HG03280 (cell line): Measurements from ENCODE around the gene HES6.
A peak's percentile ranks its signal among the peaks of the same experiment; 100 is the strongest.

ENCODE experiments used
- ATAC-seq: cut with Tn5 transposase; IDR thresholded peaks from one replicate; pipeline ENCODE4 v1.9.1; 2021; ENCODE audit warnings: mild to moderate bottlenecking, moderate library complexity; ENCODE audit not compliant: unreplicated experiment

The HES6 gene

GRCh38 chr2:238239863-238240756, at the start of gene HES6:
Gene HES6 (minus strand): TSS chr2:238240038. CDS start chr2:238239905, 133 bp downstream.
- ATAC-seq, result peak; percentile 87

GRCh38 chr2:238289574-238289973, 49.7 kb upstream of the HES6 start:
- ATAC-seq, result no peak

- ATAC-seq, result peak; percentile 90
Measured at GRCh38 chr2:238288650-238289573, 49.1 kb upstream of the HES6 start.

- ATAC-seq, result no peak
Measured at GRCh38 chr2:238287737-238288649, 48.2 kb upstream of the HES6 start, which contains the start of gene PER2. Gene PER2 (minus strand): TSS chr2:238288610. CDS start chr2:238277936, 10,674 bp downstream.

- no peak for ATAC-seq
Measured at GRCh38 chr2:238286987-238287736, 47.3 kb upstream of the HES6 start.

GRCh38 chr2:238286551-238286950, 46.7 kb upstream of the HES6 start:
- no peak for ATAC-seq

- no peak for ATAC-seq
Measured at GRCh38 chr2:238286095-238286494, 46.3 kb upstream of the HES6 start.

GRCh38 chr2:238285653-238286082, 45.8 kb upstream of the HES6 start:
- ATAC-seq, result no peak

- ATAC-seq, result no peak
Measured at GRCh38 chr2:238284802-238285515, 45.1 kb upstream of the HES6 start.

- ATAC-seq, result no peak
Measured at GRCh38 chr2:238282861-238283738, 43.3 kb upstream of the HES6 start.

GRCh38 chr2:238281826-238282480, 42.1 kb upstream of the HES6 start:
- no peak for ATAC-seq

- no peak for ATAC-seq
Measured at GRCh38 chr2:238280083-238280825, 40.4 kb upstream of the HES6 start.

- ATAC-seq, result no peak
Measured at GRCh38 chr2:238279324-238279682, 39.5 kb upstream of the HES6 start.

GRCh38 chr2:238278626-238279323, 38.9 kb upstream of the HES6 start:
- no peak for ATAC-seq

GRCh38 chr2:238277695-238278094, 37.9 kb upstream of the HES6 start:
- ATAC-seq, result no peak

- ATAC-seq, result no peak
Measured at GRCh38 chr2:238274152-238274865, 34.5 kb upstream of the HES6 start.
